ENCODE data around the gene NHERF1. TPM values are rescaled to one million over a fixed set of nuclear protein-coding genes. Genes with fewer than 3 reads are reported as not detected.

NHERF1 gene
- total RNA-seq, 2 donors from 2014 or later, result 84.1 to 133 TPM

DNA sequence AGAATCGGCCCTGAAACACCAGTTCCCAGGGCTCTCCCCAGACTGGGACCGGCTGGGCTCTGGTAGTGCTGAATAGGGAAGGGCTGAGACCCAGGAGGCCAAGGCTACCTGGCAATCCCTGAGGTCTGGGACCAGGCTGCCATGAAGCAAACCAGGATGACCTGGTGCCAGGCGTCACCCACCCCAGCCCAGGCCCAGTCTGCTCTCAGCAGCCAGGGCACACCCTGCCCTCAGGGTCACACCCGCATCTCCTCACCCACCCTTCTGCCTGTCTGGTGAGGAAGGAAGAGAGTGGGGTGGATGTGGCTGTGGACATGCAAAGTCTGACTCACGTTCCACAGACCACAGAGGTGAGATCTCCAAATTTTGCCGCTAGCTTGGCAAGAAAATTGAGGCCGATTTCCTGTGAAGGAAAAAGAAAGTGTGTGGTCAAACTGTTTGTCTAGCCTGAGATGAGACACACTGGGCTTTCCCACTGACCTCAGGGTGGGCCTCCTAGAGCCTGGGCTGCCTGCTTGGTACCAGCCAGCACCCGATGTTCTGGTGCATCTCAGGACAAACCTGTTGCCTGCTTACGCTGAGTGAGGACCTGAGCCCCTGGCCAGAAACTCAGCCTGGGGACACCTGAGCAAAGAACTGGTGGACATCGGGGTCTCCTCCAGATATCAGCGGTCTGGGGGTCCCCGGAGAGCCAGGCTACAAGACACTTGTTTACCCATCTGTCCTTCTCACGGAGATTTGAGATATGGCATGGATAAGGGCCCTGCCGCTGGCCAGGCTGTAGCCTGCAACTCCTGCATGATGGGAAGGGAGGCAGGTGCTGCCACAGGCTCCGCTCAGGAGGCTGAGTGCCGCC, 17.7 kb upstream of the NHERF1 start:
- H3K27me3 ChIP-seq (replicated peaks; ENCODE audit: insufficient read depth), result no peaks in the 10 kb centered on the region
- DNase-seq (ENCODE audit: low spot score), result no peak
- TF ChIP-seq POLR2AphosphoS5 (IDR thresholded peaks at IDR 0.05), result no peak
- H3K4me1 ChIP-seq (replicated peaks), result no peaks in the 10 kb centered on the region
- H3K9me3 ChIP-seq, result no peaks in the 10 kb centered on the region
- WGBS, result 76% methylated on average over 16 of the region's 16 CpGs
- H3K27ac ChIP-seq, result no peak overlapping the region
- no peaks in the 10 kb centered on the region for H3K36me3 ChIP-seq
- H3K4me3 ChIP-seq, result no peak overlapping the region
- intact Hi-C loops (cut with DNase I), result no loop called here

DNA sequence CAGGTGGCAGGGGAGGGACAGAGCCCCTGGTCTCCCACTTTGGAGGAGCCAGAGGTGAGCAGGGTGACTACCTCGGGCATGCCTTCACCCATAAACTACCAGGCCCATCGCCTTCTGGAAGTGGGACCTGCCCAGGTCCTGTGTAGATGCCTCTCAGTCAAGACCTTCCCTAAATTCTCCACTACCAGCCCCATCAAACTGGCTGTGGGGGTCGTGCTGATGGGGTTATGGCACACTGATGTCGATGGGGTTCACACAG, 17.2 kb upstream of the NHERF1 start:
- TF ChIP-seq POLR2AphosphoS5 (IDR thresholded peaks at IDR 0.05) (no peak), POLR2A (IDR thresholded peaks at IDR 0.05) (no peak)
- TF ChIP-seq, protein P1, sequence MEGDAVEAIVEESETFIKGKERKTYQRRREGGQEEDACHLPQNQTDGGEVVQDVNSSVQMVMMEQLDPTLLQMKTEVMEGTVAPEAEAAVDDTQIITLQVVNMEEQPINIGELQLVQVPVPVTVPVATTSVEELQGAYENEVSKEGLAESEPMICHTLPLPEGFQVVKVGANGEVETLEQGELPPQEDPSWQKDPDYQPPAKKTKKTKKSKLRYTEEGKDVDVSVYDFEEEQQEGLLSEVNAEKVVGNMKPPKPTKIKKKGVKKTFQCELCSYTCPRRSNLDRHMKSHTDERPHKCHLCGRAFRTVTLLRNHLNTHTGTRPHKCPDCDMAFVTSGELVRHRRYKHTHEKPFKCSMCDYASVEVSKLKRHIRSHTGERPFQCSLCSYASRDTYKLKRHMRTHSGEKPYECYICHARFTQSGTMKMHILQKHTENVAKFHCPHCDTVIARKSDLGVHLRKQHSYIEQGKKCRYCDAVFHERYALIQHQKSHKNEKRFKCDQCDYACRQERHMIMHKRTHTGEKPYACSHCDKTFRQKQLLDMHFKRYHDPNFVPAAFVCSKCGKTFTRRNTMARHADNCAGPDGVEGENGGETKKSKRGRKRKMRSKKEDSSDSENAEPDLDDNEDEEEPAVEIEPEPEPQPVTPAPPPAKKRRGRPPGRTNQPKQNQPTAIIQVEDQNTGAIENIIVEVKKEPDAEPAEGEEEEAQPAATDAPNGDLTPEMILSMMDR (IDR thresholded peaks at IDR 0.05), result no peak
- Histone ChIP-seq H3K27me3 (replicated peaks; ENCODE audit: insufficient read depth) (no peaks in the 10 kb centered on the region), H3K4me3 (no peak overlapping the region), H3K9me3 (no peaks in the 10 kb centered on the region), H3K36me3 (no peaks in the 10 kb centered on the region), H3K4me1 (replicated peaks) (no peaks in the 10 kb centered on the region), H3K27ac (no peak overlapping the region)
- intact Hi-C loops (cut with DNase I), result no loop called here
- WGBS, result 82% methylated on average over 4 of the region's 4 CpGs
- no peak for DNase-seq (ENCODE audit: low spot score)

DNA sequence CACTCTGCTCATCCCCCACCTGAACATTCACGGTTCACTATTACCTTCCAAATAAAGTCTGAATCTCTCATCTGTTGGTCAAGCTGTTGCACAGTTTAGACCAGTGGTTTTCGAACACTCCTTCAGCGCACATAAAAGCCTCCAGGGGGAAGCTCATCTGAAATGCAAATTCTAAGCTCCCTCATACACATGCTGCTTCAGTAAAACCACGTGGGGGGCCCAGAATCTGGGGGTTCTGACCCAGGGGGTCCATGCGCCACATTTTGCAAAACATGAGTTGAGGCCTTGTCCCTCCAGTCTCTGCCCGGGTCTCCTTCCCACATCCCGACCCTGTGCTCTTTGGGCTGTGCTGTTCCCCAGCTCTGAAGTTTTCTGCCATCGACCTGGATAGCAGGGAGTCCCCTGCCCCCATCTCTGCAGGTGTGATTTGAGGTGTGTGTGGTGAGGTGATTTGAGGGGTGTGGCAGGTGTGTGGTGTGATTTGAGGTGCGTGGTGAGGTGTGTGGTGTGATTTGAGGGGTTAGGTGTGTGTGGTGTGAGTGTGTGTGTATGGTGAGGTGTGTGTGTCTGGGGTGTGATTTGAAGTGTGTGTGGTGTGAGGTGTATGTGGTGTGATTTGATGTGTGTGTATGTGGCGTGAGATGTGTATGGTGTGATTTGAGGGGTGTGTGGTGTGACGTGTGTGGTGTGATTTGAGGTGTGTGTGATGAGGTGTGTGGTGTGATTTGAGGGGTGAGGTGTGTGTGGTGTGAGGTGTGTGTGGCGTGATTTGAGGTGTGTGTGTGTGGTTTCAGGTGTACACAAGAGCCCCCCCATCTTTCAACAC, 16.2 kb upstream of the NHERF1 start:
- no peak overlapping the region for H3K27ac ChIP-seq
- no peak overlapping the region for H3K4me3 ChIP-seq
- no peaks in the 10 kb centered on the region for H3K27me3 ChIP-seq (replicated peaks; ENCODE audit: insufficient read depth)
- no peaks in the 10 kb centered on the region for H3K9me3 ChIP-seq
- H3K4me1 ChIP-seq (replicated peaks), result no peaks in the 10 kb centered on the region
- H3K36me3 ChIP-seq, result no peaks in the 10 kb centered on the region
- intact Hi-C loops (cut with DNase I), result no loop called here
- no peak for TF ChIP-seq POLR2A (IDR thresholded peaks at IDR 0.05)
- TF ChIP-seq, protein P1 (IDR thresholded peaks at IDR 0.05), result no peak
- TF ChIP-seq POLR2AphosphoS5 (IDR thresholded peaks at IDR 0.05), result no peak
- WGBS, result 83% methylated on average over 12 of the region's 12 CpGs
- no peak for DNase-seq (ENCODE audit: low spot score)

DNA sequence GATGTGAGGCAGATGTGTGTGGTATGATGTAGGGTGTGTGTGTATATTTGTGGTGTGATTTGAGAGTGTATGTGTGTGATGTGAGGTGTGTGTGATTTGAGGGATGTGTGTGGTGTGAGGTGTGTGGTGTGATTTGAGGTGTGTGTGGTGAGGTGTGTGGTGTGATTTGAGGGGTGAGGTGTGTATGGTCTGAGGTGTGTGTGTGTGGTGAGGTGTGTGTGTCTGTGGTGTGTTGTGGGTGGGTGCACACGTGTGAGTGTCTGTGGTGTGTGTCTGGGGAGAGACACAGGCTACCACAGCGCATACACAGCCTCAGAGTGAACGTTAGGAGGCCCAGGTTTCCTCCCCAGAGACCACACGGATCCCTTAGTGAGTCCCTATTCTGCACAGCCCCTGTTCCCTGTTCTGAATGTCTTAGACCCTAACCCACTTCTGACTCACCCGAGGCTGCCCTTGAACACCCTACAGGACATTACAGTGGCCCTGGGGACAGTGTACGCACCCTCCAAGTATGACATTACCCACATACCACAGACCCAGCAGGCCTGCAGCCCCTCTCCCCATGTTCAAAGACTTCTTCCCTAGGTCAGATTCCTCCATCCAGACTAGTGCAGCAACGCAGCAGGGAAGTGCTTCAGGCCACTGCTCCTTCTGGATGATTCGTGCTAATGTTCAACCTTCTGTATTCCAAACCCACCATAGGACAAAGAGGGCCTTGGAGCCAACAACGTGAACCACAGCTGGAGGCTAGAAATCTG, 14.9 kb upstream of the NHERF1 start:
- TF ChIP-seq POLR2A (IDR thresholded peaks at IDR 0.05) (no peak), POLR2AphosphoS5 (IDR thresholded peaks at IDR 0.05) (no peak)
- TF ChIP-seq, protein P1 (IDR thresholded peaks at IDR 0.05), result no peak
- H3K9me3 ChIP-seq, result no peaks in the 10 kb centered on the region
- H3K27ac ChIP-seq, result no peak overlapping the region
- WGBS, result 58% methylated on average over 9 of the region's 9 CpGs
- no peak for DNase-seq (ENCODE audit: low spot score)
- no peak overlapping the region for H3K4me3 ChIP-seq
- intact Hi-C loops (cut with DNase I), result no loop called here
- no peaks in the 10 kb centered on the region for H3K36me3 ChIP-seq
- no peaks in the 10 kb centered on the region for H3K4me1 ChIP-seq (replicated peaks)
- peaks cover under 1% of the 10 kb centered on the region for H3K27me3 ChIP-seq (replicated peaks; ENCODE audit: insufficient read depth)

DNA sequence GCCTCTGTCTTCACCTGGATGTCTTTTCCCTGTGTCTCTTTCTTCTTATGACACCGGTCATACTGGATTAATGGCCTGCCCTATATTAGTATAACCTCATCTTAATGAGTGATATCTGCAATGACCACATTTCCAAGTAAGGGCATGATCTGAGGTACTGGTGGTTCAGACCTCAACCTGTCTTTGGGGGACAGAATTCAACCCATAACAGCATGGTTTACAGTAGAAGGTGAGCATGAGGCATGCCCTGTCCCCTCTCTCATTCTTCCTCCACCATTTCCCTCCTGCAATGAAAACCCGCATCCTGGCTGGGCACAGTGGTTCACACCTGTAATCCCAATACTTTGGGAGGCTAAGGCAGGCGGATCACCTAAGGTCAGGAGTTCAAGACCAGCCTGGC, 14.2 kb upstream of the NHERF1 start:
- Histone ChIP-seq H3K4me1 (replicated peaks) (no peaks in the 10 kb centered on the region), H3K27me3 (replicated peaks; ENCODE audit: insufficient read depth) (peaks cover 8% of the 10 kb centered on the region), H3K27ac (no peak overlapping the region), H3K36me3 (no peaks in the 10 kb centered on the region), H3K9me3 (no peaks in the 10 kb centered on the region), H3K4me3 (no peak overlapping the region)
- intact Hi-C loops (cut with DNase I), result no loop called here
- 89% methylated on average over 3 of the region's 3 CpGs for WGBS
- TF ChIP-seq, protein P1 (IDR thresholded peaks at IDR 0.05), result no peak
- TF ChIP-seq POLR2AphosphoS5 (IDR thresholded peaks at IDR 0.05) (no peak), POLR2A (IDR thresholded peaks at IDR 0.05) (no peak)
- no peak for DNase-seq (ENCODE audit: low spot score)

Data from prostate gland (tissue), 2 donors.